Measurements from ENCODE around the gene PARP8. TPM values are rescaled to one million over a fixed set of nuclear protein-coding genes. Genes with fewer than 3 reads are reported as not detected.
"Not testable (repeated sequence)": the region's sequence is repeated elsewhere in the genome, so short reads cannot be mapped to it uniquely, and the experiment has no call there.

Gene PARP8
- total RNA-seq, 1 donor from 2014 or later = 54.6 TPM

DNA sequence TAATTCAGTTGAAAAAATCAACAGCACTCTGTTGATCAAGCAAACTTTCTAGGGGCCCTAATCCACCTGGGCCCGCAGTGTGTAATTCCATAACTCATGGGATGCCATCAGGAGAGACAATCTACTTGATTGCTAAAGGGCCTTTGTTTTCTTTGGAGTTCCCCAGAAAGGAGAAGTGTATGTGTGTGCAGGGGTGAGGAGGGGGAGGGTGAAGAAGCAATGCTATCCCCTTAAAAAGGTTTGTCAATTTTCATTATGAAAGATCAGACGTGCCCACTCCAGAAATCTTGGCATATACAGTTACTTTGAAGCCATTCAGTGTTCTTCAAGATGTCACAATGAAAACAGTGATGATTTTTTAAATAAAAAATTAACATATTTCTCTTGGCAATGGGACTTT is 6.2 kb downstream of the PARP8 start:
- Histone ChIP-seq H3K4me3 (no peak overlapping the region), H3K9me3 (no peaks in the 10 kb centered on the region), H3K36me3 (no peaks in the 10 kb centered on the region), H3K4me1 (peaks cover 28% of the 10 kb centered on the region), H3K27ac (no peak overlapping the region), H3K27me3 (ENCODE audit: low read depth) (no peaks in the 10 kb centered on the region)
- intact Hi-C loops (cut with DNase I) = no loop called here
- no peak for DNase-seq
- ATAC-seq = no peak
- no peak for TF ChIP-seq CTCF (IDR thresholded peaks at IDR 0.05)

DNA sequence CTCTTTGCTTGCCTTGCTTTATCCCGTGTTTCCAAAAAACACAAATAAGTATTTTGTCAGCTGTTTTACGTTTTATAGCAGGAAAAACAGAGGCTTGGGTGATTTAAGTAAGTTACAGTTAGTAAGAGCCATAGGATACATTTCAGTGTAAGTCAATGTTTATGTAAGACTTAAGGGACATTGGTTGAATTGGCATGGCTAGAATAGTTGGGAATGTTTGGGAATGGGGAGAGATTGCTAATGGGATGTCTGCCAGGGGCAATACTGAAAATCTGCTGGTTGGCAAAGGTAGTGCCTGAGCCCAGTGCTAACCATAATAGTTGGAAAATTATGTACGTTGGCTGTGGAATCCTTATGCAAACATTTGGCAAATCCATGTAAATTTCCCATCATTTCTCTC is 7.0 kb downstream of the PARP8 start:
- H3K27me3 ChIP-seq (ENCODE audit: low read depth); DNase-seq; ATAC-seq; H3K4me3 ChIP-seq; H3K36me3 ChIP-seq; H3K9me3 ChIP-seq; H3K27ac ChIP-seq; intact Hi-C loops (cut with DNase I): not testable (repeated sequence)
- H3K4me1 ChIP-seq = peaks cover 28% of the 10 kb centered on the region

DNA sequence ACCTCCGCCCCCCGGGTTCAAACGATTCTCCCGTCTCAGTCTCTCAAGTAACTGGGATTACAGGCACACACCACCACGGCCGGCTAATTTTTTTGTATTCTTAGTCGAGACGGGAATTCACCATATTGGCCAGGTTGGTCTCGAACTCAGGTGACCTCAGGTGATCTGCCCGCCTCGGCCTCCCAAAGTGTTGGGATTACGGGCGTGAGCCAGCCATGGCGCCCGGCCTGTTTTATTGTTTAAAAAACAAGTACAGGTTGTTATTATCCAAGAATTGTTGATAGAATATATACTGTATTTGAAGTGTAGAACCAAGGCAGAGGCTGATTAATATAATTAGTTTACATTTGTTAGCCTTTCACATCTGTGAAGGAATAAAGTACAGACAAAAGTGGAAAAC is 8.9 kb downstream of the PARP8 start:
- no peak for DNase-seq

DNA sequence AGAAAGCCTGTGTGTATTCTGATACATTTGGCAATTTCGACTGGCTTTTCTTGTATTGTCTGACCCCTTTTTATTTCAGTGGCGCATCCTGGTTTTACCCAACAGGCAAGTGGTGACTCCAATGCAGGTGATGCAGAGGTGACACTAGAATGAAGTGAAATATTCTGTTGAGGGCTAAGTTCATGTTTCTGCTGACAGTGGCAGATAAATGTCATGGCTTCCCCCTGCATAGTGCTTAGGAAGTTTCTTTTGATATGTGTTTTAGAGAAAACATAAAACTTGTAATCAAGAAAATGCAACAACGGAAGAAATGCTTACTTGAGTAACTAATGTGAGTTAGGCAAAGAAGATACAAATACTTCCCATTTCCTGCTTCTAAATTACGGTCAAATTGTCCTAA is 13.1 kb downstream of the PARP8 start:
- H3K4me1 ChIP-seq = peaks cover 21% of the 10 kb centered on the region
- intact Hi-C loops (cut with DNase I); DNase-seq; H3K9me3 ChIP-seq; ATAC-seq; H3K27me3 ChIP-seq (ENCODE audit: low read depth); H3K36me3 ChIP-seq; H3K27ac ChIP-seq; H3K4me3 ChIP-seq: not testable (repeated sequence)

More for the DNA sequence above, 8.9 kb downstream of the PARP8 start:
- no peak overlapping the region for H3K4me3 ChIP-seq
- no peak for TF ChIP-seq CTCF (IDR thresholded peaks at IDR 0.05)
- no peaks in the 10 kb centered on the region for H3K36me3 ChIP-seq
- peaks cover 12% of the 10 kb centered on the region for H3K4me1 ChIP-seq
- no peaks in the 10 kb centered on the region for H3K9me3 ChIP-seq
- H3K27me3 ChIP-seq (ENCODE audit: low read depth) = no peaks in the 10 kb centered on the region
- ATAC-seq = no peak
- intact Hi-C loops (cut with DNase I) = no loop called here
- no peak overlapping the region for H3K27ac ChIP-seq

GRCh38 chr5:50684721-50685120 is 18.3 kb downstream of the PARP8 start:
- no peak for ATAC-seq
- H3K4me3 ChIP-seq = no peak overlapping the region

DNA sequence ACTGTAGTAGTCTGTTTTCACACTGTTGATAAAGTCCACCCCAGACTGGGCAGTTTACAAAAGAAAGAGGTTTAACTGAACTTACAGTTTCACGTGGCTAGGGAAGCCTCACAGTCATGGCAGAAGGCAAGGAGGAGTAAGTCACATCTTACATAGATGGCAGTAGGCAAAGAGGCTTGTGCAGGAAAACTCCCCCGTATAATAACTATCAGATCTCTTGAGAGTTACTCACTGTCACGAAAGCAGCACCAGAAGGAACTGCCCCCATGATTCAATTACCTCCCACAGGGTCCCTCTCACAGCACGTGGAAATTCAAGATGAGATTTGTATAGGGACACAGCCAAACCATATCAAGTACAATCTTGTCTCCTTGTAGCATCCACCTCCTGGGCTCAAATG is 21.1 kb downstream of the PARP8 start:
- DNase-seq = no peak
- ATAC-seq = no peak
- TF ChIP-seq CTCF (IDR thresholded peaks at IDR 0.05) = no peak
- Histone ChIP-seq H3K27me3 (ENCODE audit: low read depth) (no peaks in the 10 kb centered on the region), H3K9me3 (no peaks in the 10 kb centered on the region), H3K4me1 (peaks cover 9% of the 10 kb centered on the region), H3K4me3 (no peak overlapping the region), H3K36me3 (no peaks in the 10 kb centered on the region), H3K27ac (no peak overlapping the region)
- intact Hi-C loops (cut with DNase I) = no loop called here

More at GRCh38 chr5:50684721-50685120, 18.3 kb downstream of the PARP8 start:
- intact Hi-C loops (cut with DNase I) = no loop called here
- Histone ChIP-seq H3K27me3 (ENCODE audit: low read depth) (no peaks in the 10 kb centered on the region), H3K9me3 (no peaks in the 10 kb centered on the region), H3K4me1 (peaks cover 21% of the 10 kb centered on the region), H3K27ac (no peak overlapping the region), H3K36me3 (no peaks in the 10 kb centered on the region)
- no peak for DNase-seq
- TF ChIP-seq CTCF (IDR thresholded peaks at IDR 0.05) = no peak
